Measurements from ENCODE around the gene SLIT3. TPM values are rescaled to one million over a fixed set of nuclear protein-coding genes. Genes with fewer than 3 reads are reported as not detected.

Gene SLIT3
- total and polyA plus RNA-seq, 10 of the 15 experiments (the other 5 are each of a cell fraction or from before 2014, with no cell fraction given) = 0.05 TPM; not detected in 9

DNA sequence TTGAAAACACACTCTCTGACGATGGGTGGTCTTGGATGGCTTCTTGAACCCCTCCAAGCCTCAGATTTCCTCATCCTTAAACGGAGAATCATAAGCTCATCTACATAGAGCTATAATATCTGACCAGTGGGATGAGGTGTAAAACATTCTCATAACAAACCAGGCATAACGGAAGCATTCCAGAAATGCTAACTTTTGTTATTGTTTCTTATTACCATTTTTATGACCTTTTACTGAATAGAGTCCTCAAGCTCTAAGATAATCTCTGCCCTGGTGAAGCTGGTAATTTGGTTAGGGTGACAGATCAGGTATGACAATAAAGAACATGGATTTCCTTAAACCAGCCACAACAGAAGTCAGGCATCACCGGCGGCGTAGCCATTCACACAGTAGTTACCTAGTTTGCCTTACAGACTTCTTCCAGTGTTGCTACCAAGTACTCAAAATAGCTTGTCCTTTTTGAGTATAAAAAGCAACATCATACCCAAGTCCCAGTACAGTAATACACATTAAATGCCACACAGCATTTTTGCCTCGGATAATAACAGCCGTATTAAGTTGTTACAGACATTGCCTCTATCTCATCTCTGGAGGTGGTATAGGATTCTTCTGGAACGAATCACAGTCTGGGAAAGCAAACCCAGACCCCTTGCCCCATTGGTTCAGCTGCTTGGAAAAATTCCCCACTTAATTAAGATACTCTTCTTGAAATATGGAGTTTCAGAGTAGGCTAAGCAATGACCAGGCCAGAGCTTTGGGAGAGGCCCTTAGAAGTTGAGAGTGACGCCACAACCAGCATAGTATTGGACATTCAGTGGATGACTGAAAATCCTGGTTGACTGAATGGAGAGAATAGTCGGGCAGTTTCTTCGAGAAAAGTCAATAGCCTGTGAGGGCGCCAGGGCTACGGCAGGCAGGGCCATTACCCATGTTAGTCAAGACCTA, 252.5 kb downstream of the SLIT3 start:
- no peak overlapping the region for H3K4me3 ChIP-seq
- H3K27ac ChIP-seq (ENCODE audit: control insufficient read depth, insufficient read depth) = no peak overlapping the region
- TF ChIP-seq FOS (IDR thresholded peaks at IDR 0.05; ENCODE audit: borderline replicate concordance, extremely low read depth, insufficient read length) = no peak
- TF ChIP-seq WRNIP1 (IDR thresholded peaks at IDR 0.05; ENCODE audit: borderline replicate concordance, low read depth, low read length) = no peak
- TF ChIP-seq EED (IDR thresholded peaks at IDR 0.05; ENCODE audit: low read depth) = no peak
- no peak for TF ChIP-seq STAT1 (conservative IDR thresholded peaks at IDR 0.05)
- TF ChIP-seq, protein P1, sequence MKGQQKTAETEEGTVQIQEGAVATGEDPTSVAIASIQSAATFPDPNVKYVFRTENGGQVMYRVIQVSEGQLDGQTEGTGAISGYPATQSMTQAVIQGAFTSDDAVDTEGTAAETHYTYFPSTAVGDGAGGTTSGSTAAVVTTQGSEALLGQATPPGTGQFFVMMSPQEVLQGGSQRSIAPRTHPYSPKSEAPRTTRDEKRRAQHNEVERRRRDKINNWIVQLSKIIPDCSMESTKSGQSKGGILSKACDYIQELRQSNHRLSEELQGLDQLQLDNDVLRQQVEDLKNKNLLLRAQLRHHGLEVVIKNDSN (IDR thresholded peaks at IDR 0.05; ENCODE audit: borderline replicate concordance, extremely low read length, insufficient read depth, low read depth, low read length) = no peak
- no peak for TF ChIP-seq NFYA (IDR thresholded peaks at IDR 0.05; ENCODE audit: borderline replicate concordance, low read depth, low read length)
- no peak for TF ChIP-seq ATF7 (IDR thresholded peaks at IDR 0.05; ENCODE audit: low read depth)
- TF ChIP-seq CREM (IDR thresholded peaks at IDR 0.05; ENCODE audit: low read depth) = no peak
- TF ChIP-seq NR2C1 (IDR thresholded peaks at IDR 0.05) = no peak
- TF ChIP-seq SMAD1 (IDR thresholded peaks at IDR 0.05; ENCODE audit: low read depth, partially characterized antibody) = no peak
- TF ChIP-seq, protein P2, sequence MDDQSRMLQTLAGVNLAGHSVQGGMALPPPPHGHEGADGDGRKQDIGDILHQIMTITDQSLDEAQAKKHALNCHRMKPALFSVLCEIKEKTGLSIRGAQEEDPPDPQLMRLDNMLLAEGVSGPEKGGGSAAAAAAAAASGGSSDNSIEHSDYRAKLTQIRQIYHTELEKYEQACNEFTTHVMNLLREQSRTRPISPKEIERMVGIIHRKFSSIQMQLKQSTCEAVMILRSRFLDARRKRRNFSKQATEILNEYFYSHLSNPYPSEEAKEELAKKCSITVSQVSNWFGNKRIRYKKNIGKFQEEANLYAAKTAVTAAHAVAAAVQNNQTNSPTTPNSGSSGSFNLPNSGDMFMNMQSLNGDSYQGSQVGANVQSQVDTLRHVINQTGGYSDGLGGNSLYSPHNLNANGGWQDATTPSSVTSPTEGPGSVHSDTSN (IDR thresholded peaks at IDR 0.05; ENCODE audit: insufficient replicate concordance, low read depth, low read length) = no peak
- no peak for TF ChIP-seq NFXL1 (IDR thresholded peaks at IDR 0.05; ENCODE audit: borderline replicate concordance)
- TF ChIP-seq HCFC1 (IDR thresholded peaks at IDR 0.05; ENCODE audit: low read length) = no peak
- TF ChIP-seq RAD51 (IDR thresholded peaks at IDR 0.05) = no peak
- TF ChIP-seq ZNF622 (IDR thresholded peaks at IDR 0.05) = no peak
- TF ChIP-seq EZH2 (IDR thresholded peaks at IDR 0.05; ENCODE audit: borderline replicate concordance, control insufficient read depth, low read depth, low read length) = no peak
- TF ChIP-seq ZNF207 (IDR thresholded peaks at IDR 0.05; ENCODE audit: borderline replicate concordance) = no peak
- TF ChIP-seq CHD2 (IDR thresholded peaks at IDR 0.05; ENCODE audit: borderline replicate concordance, low read depth, low read length) = no peak
- no peak for TF ChIP-seq HDAC2 (IDR thresholded peaks at IDR 0.05)
- TF ChIP-seq, protein P3, sequence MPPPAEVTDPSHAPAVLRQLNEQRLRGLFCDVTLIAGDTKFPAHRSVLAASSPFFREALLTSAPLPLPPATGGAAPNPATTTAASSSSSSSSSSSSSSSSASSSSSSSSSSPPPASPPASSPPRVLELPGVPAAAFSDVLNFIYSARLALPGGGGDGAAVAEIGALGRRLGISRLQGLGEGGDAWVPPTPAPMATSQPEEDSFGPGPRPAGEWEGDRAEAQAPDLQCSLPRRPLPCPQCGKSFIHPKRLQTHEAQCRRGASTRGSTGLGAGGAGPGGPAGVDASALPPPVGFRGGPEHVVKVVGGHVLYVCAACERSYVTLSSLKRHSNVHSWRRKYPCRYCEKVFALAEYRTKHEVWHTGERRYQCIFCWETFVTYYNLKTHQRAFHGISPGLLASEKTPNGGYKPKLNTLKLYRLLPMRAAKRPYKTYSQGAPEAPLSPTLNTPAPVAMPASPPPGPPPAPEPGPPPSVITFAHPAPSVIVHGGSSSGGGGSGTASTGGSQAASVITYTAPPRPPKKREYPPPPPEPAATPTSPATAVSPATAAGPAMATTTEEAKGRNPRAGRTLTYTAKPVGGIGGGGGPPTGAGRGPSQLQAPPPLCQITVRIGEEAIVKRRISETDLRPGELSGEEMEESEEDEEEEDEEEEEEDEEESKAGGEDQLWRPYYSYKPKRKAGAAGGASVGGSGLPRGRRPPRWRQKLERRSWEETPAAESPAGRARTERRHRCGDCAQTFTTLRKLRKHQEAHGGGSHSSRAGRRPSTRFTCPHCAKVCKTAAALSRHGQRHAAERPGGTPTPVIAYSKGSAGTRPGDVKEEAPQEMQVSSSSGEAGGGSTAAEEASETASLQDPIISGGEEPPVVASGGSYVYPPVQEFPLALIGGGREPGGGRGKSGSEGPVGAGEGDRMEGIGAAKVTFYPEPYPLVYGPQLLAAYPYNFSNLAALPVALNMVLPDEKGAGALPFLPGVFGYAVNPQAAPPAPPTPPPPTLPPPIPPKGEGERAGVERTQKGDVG (CRISPR knock-in tag; IDR thresholded peaks at IDR 0.05) = no peak
- H3K9me3 ChIP-seq (replicated peaks; ENCODE audit: control insufficient read depth, insufficient read depth, low read length) = no peaks in the 10 kb centered on the region
- H3K9ac ChIP-seq (ENCODE audit: control insufficient read depth, insufficient read depth, low read length) = no peak overlapping the region
- intact Hi-C loops (cut with micrococcal nuclease; ENCODE audit: unreplicated experiment) = no loop called here
- H3K27me3 ChIP-seq (replicated peaks in 1 of 2; ENCODE audit: control insufficient read depth in 2 of 2, insufficient read depth in 2 of 2, low read length in 1 of 2) = peaks cover 2% of the 10 kb centered on the region in 2 experiments; a peak in 3 of 4 replicates
- in situ Hi-C loops (cut with MboI) = no loop called here
- ATAC-seq (no peak), FAIRE-seq (no peak), DNase-seq (ENCODE audit: low read depth, low spot score) (no peak)
- no TSS peak for BruUV-seq (replicated peaks)
- no peaks in the 10 kb centered on the region for H3K36me3 ChIP-seq (ENCODE audit: control insufficient read depth in 2 of 2, insufficient read depth in 2 of 2, low read length in 1 of 2)
- SMC1A ChIA-PET (ENCODE audit: uncharacterized antibody, unreplicated experiment) = no interaction called here
- RAD21 ChIA-PET (ENCODE audit: unreplicated experiment) = no interaction called here
- WGBS (ENCODE audit: insufficient coverage, insufficient replicate concordance, low lambda C conversion rate, missing lambda C conversion rate) = 56% methylated on average over 14 of the region's 14 CpGs
- POLR2A ChIA-PET = no interaction called here
- H3K4me1 ChIP-seq (ENCODE audit: control insufficient read depth, insufficient read depth, low read length) = no peaks in the 10 kb centered on the region
- CTCF ChIA-PET = no interaction called here
- no peaks in the 10 kb centered on the region for H3K79me2 ChIP-seq (ENCODE audit: control insufficient read depth, insufficient read depth, low read length)
- no peak overlapping the region for H3K4me2 ChIP-seq (ENCODE audit: control insufficient read depth, insufficient read depth)
- H4K20me1 ChIP-seq (ENCODE audit: control insufficient read depth, insufficient read depth) = no peaks in the 10 kb centered on the region
- no peak overlapping the region for H2AFZ ChIP-seq (ENCODE audit: control insufficient read depth, low read depth, low read length)
